ENCODE results near the gene HSPB6. TPM values are rescaled to one million over a fixed set of nuclear protein-coding genes. Genes with fewer than 3 reads are reported as not detected.

The HSPB6 gene
- total and polyA plus RNA-seq, 4 donors: 13.2 to 44.8 (median 24.5) TPM

- Histone ChIP-seq H3K36me3 (ENCODE audit: control insufficient read depth in 4 of 4, insufficient read depth in 4 of 4, low read length in 4 of 4) (peaks cover 3 to 72% (median 28%) of the 10 kb centered on the region in 4 donors), H3K27me3 (ENCODE audit: control insufficient read depth in 3 of 3, insufficient read depth in 3 of 3, low read length in 2 of 3) (no peaks in the 10 kb centered on the region), H3K27ac (ENCODE audit: low read depth in 1 of 2, low read length in 1 of 2) (no peak overlapping the region), H3K9ac (ENCODE audit: insufficient read depth in 1 of 2, low read length in 2 of 2) (no peak overlapping the region), H3K9me3 (ENCODE audit: control insufficient read depth in 4 of 4, insufficient read depth in 3 of 4, low read length in 3 of 4) (no peaks in the 10 kb centered on the region), H3K4me1 (ENCODE audit: control insufficient read depth in 5 of 5, insufficient read depth in 5 of 5, low read length in 5 of 5) (peaks cover 0 to 4% (median 0%) of the 10 kb centered on the region in 5 donors), H3K4me3 (no peak overlapping the region)
- TF ChIP-seq CTCF (IDR thresholded peaks at IDR 0.05; ENCODE audit: control extremely low read depth, extremely low read depth): no peak
- ATAC-seq (ENCODE audit: insufficient read depth, low FRiP score) (no peak), DNase-seq (no peak)
- 87 to 92% methylated on average over 5 of the region's 5 CpGs for WGBS, 2 donors
Measured at GRCh38 chr19:35734889-35735288, 21.9 kb downstream of the HSPB6 start.

GRCh38 chr19:35734273-35734672 is 22.6 kb downstream of the HSPB6 start:
- 95 to 98% methylated on average over 8 of the region's 8 CpGs for WGBS, 2 donors
- H3K36me3 ChIP-seq (ENCODE audit: control insufficient read depth in 4 of 4, insufficient read depth in 4 of 4, low read length in 4 of 4): peaks cover 8 to 78% (median 32%) of the 10 kb centered on the region in 4 donors
- no peak for ATAC-seq (ENCODE audit: insufficient read depth, low FRiP score)
- no peaks in the 10 kb centered on the region for H3K27me3 ChIP-seq (ENCODE audit: control insufficient read depth in 3 of 3, insufficient read depth in 3 of 3, low read length in 2 of 3)
- TF ChIP-seq CTCF (IDR thresholded peaks at IDR 0.05; ENCODE audit: control extremely low read depth, extremely low read depth): no peak
- no peak overlapping the region for H3K9ac ChIP-seq (ENCODE audit: insufficient read depth in 1 of 2, low read length in 2 of 2)
- no peak overlapping the region for H3K4me3 ChIP-seq
- no peak for DNase-seq
- no peak overlapping the region for H3K27ac ChIP-seq (ENCODE audit: low read depth in 1 of 2, low read length in 1 of 2)
- H3K4me1 ChIP-seq (ENCODE audit: control insufficient read depth in 5 of 5, insufficient read depth in 5 of 5, low read length in 5 of 5): no peaks in the 10 kb centered on the region
- no peaks in the 10 kb centered on the region for H3K9me3 ChIP-seq (ENCODE audit: control insufficient read depth in 4 of 4, insufficient read depth in 3 of 4, low read length in 3 of 4)

- Histone ChIP-seq H3K36me3 (ENCODE audit: control insufficient read depth in 4 of 4, insufficient read depth in 4 of 4, low read length in 4 of 4) (peaks cover 7 to 82% (median 37%) of the 10 kb centered on the region in 4 donors), H3K27ac (ENCODE audit: low read depth in 1 of 2, low read length in 1 of 2) (no peak overlapping the region), H3K9me3 (ENCODE audit: control insufficient read depth in 4 of 4, insufficient read depth in 3 of 4, low read length in 3 of 4) (no peaks in the 10 kb centered on the region), H3K4me3 (no peak overlapping the region), H3K27me3 (ENCODE audit: control insufficient read depth in 3 of 3, insufficient read depth in 3 of 3, low read length in 2 of 3) (no peaks in the 10 kb centered on the region), H3K4me1 (ENCODE audit: control insufficient read depth in 5 of 5, insufficient read depth in 5 of 5, low read length in 5 of 5) (no peaks in the 10 kb centered on the region), H3K9ac (ENCODE audit: insufficient read depth in 1 of 2, low read length in 2 of 2) (no peak overlapping the region)
- DNase-seq (no peak), ATAC-seq (ENCODE audit: insufficient read depth, low FRiP score) (no peak)
- no peak for TF ChIP-seq CTCF (IDR thresholded peaks at IDR 0.05; ENCODE audit: control extremely low read depth, extremely low read depth)
- 94 to 97% methylated on average over 35 of the region's 35 CpGs for WGBS, 2 donors
Measured at GRCh38 chr19:35733180-35734125, 23.4 kb downstream of the HSPB6 start.

All from lung (tissue), 12 donors.